ENCODE measurements around the gene ACRBP. TPM values are rescaled to one million over a fixed set of nuclear protein-coding genes. Genes with fewer than 3 reads are reported as not detected.

ACRBP gene
- total and polyA plus RNA-seq, 12 donors = 0.25 to 4.1 (median 0.43) TPM; not detected in 1

DNA sequence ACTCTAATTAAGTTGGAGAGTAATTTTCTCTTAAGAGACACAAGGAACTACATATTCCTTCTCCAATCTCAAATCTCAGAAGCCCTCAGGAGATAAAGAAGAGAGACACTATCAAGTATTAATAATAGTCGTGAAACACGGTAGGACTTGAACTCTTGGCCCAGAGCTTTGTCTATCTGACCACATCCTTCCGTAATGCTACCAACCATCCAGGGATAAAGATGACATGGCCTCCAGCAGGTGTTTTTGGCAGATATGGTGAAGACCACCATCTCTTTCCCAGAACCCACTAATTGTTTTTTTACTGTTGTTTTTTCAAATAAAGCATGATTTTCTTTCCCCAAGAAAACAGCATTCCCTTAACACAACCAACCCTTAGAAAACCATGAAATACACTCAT is 38.6 kb upstream of the ACRBP start:
- Histone ChIP-seq H3K9me3 (no peaks in the 10 kb centered on the region), H3K27me3 (no peaks in the 10 kb centered on the region), H3K36me3 (peaks cover 0 to 60% (median 0%) of the 10 kb centered on the region in 9 donors), H3K4me1 (peaks cover 3 to 57% (median 38%) of the 10 kb centered on the region in 9 donors), H3K4me3 (no peak overlapping the region), H3K27ac (peak overlapping the region in 1 of 10 donors; percentile 12)
- no peak for DNase-seq
- 65 to 85% methylated on average over 3 of the region's 3 CpGs for WGBS, 2 donors
- intact Hi-C loops (cut with DNase I) = loop anchor here in 7 of 10 donors (5.0 to 10.0 kb wide), 4 partner anchors 36 to 81 kb away; partner anchors contain the start of genes COPS7A (in 1 of the 7) and PTMS (in 1 of the 7)
- TF ChIP-seq, protein P1, sequence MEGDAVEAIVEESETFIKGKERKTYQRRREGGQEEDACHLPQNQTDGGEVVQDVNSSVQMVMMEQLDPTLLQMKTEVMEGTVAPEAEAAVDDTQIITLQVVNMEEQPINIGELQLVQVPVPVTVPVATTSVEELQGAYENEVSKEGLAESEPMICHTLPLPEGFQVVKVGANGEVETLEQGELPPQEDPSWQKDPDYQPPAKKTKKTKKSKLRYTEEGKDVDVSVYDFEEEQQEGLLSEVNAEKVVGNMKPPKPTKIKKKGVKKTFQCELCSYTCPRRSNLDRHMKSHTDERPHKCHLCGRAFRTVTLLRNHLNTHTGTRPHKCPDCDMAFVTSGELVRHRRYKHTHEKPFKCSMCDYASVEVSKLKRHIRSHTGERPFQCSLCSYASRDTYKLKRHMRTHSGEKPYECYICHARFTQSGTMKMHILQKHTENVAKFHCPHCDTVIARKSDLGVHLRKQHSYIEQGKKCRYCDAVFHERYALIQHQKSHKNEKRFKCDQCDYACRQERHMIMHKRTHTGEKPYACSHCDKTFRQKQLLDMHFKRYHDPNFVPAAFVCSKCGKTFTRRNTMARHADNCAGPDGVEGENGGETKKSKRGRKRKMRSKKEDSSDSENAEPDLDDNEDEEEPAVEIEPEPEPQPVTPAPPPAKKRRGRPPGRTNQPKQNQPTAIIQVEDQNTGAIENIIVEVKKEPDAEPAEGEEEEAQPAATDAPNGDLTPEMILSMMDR (IDR thresholded peaks at IDR 0.05) = no peak
- ATAC-seq = no peak

DNA sequence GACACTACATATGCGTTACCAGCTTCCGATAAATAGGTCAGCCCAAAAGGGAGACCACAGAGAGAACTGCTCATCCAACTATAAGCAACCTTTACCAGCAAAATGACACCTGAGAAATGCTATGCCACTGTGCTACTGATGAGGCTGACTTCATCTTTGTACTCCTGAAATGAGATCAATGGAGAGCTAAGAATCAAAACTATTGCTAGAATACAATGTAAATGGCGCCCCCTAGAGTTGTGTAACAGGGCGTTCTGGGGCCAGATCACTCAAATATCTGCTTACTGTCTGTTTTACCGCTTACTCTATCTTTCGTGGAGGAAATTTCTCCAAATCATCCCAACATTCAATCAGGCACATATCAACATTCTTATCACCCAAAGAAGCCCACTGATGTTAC is 37.4 kb upstream of the ACRBP start:
- H3K9me3 ChIP-seq = no peaks in the 10 kb centered on the region
- ATAC-seq = no peak
- no peak for DNase-seq
- peaks cover 0 to 47% (median 28%) of the 10 kb centered on the region in 9 donors for H3K4me1 ChIP-seq
- H3K27ac ChIP-seq = no peak overlapping the region
- H3K36me3 ChIP-seq = peaks cover 0 to 71% (median 5%) of the 10 kb centered on the region in 9 donors
- 69 to 70% methylated on average over 6 of the region's 6 CpGs for WGBS, 2 donors
- intact Hi-C loops (cut with DNase I) = loop anchor here in 7 of 10 donors (5.0 to 10.0 kb wide), 4 partner anchors 38 to 83 kb away; partner anchors contain the start of genes COPS7A (in 1 of the 7) and PTMS (in 1 of the 7)
- H3K27me3 ChIP-seq = no peaks in the 10 kb centered on the region
- no peak overlapping the region for H3K4me3 ChIP-seq
- TF ChIP-seq, protein P1 (IDR thresholded peaks at IDR 0.05) = peak in 8 of 9 donors; percentile 21 to 60 (median 46)

DNA sequence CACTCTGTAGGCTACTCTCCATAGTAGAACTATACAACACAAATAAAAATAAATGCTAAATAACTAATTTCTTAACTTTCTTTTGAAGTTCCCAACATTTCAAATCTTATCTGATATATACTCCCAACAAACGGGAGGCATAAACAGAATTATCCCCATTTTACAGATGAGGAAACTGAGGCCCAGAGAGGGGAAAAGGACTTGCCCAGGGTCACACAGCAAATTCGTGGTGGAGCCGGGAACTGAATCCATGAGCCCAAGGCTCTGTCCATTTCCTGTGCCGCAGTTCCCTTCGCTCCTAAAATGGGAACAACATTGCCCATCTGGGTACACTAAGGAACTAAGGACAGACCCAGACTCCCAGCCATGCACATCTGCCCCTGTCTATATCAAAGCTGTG is 29.7 kb upstream of the ACRBP start:
- H3K9me3 ChIP-seq = no peaks in the 10 kb centered on the region
- no peak overlapping the region for H3K4me3 ChIP-seq
- intact Hi-C loops (cut with DNase I) = no loop called here
- TF ChIP-seq, protein P1 (IDR thresholded peaks at IDR 0.05) = no peak
- DNase-seq (no peak), ATAC-seq (no peak)
- no peaks in the 10 kb centered on the region for H3K27me3 ChIP-seq
- peaks cover 0 to 100% (median 64%) of the 10 kb centered on the region in 9 donors for H3K36me3 ChIP-seq
- WGBS, 2 donors = 92 to 96% methylated on average over 5 of the region's 5 CpGs
- H3K4me1 ChIP-seq = no peaks in the 10 kb centered on the region
- no peak overlapping the region for H3K27ac ChIP-seq

DNA sequence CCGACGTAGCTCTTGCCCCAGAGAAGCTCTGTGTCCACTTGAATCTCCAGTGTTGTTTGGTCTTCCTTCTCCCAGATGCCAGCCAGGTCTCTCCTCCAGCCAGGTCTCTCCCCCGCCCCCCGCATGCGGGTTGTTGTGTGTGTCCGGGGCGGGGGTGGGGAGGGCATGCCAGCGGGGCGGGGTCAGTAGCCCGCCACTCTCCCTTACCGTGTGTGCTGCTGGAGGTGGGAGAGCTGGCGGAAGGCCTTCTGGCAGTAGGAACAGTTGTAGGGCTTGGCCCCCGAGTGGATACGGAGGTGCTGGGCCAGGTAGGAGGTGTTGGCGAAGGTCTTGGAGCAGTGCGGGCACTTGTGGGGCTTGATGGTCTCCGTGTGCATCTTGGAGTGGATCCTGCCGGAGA is 24.9 kb upstream of the ACRBP start:
- Histone ChIP-seq H3K27me3 (no peaks in the 10 kb centered on the region), H3K36me3 (peaks cover 4 to 100% (median 84%) of the 10 kb centered on the region in 9 donors), H3K9me3 (no peaks in the 10 kb centered on the region), H3K27ac (no peak overlapping the region), H3K4me1 (no peaks in the 10 kb centered on the region), H3K4me3 (no peak overlapping the region)
- TF ChIP-seq, protein P1 (IDR thresholded peaks at IDR 0.05) = no peak
- ATAC-seq (peak in 3 of 8 donors; percentile 6 to 58 (median 22)), DNase-seq (no peak)
- intact Hi-C loops (cut with DNase I) = no loop called here
- 89 to 90% methylated on average over 18 of the region's 18 CpGs for WGBS, 2 donors

Measured in heart right ventricle (tissue), 16 donors.